GM13977 (cell line): ENCODE measurements around the gene CDH13.

Source experiments
- DNase-seq: peaks from one replicate; pipeline ENCODE4 v3.0.0; 2012; ENCODE audit warnings: low spot score
- CTCF ChIP-seq: IDR thresholded peaks from 2 replicates; pipeline ENCODE4 v1.5.1; 2012; ENCODE audit warnings: mild to moderate bottlenecking, control low read depth; ENCODE audit not compliant: insufficient read depth; ENCODE audit errors: extremely low read depth, missing control alignments
- in situ Hi-C: fragments of 300-500 bp; cut with MboI; formaldehyde crosslinking; loops from one replicate; pipeline ENCODE4 v1.12.0; 2022; ENCODE audit warnings: low sequenced_read_pairs, low pct_unique_long_range_greater_than_20kb, mixed read lengths, inconsistent platforms; ENCODE audit not compliant: unreplicated experiment

The CDH13 gene

DNA sequence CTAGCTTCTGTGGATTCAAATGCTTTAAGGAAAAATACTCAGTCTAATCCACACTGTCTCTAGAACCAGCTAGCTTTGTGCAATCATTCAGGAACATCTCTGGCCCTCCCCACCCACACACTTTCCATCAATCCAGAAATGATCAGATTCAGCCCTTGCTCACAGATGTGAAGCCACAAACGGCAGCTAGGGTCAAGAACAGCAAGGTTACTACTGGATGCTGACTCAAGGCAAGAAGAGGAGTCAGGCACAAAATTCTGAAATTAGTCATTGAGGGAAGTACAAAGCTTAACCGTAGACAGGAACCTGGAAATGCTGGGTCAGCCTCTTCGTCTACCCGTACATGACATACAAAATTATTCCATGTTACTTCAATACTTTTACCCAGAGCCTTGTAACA is 174.6 kb downstream of the CDH13 start:
- no peak for DNase-seq
- in situ Hi-C loops, result no loop called here
- TF ChIP-seq CTCF, result no peak

GRCh38 chr16:82805866-82806265 is 179.1 kb downstream of the CDH13 start:
- in situ Hi-C loops, result no loop called here
- DNase-seq, result no peak
- TF ChIP-seq CTCF, result no peak

DNA sequence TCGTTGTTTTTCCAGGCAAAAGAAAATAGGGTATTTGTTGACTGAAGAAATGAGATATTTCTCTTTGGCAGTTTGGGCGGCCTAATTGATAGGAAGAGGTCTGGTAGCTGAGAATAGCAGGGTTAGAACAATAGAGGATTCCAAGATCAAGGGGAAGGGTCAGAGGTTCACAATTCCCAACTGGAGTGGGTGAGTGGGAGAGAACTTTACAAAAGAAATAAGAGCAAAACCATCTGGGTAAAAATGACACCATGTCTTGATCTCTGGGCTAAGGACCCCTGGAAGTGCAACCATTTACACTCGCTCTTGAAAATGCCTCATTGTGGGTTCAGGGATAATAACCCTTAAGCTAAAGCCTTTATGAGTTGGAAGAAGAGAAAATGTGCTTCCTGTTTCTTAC is 180.5 kb downstream of the CDH13 start:
- TF ChIP-seq CTCF, result no peak
- DNase-seq, result no peak
- in situ Hi-C loops, result no loop called here

DNA sequence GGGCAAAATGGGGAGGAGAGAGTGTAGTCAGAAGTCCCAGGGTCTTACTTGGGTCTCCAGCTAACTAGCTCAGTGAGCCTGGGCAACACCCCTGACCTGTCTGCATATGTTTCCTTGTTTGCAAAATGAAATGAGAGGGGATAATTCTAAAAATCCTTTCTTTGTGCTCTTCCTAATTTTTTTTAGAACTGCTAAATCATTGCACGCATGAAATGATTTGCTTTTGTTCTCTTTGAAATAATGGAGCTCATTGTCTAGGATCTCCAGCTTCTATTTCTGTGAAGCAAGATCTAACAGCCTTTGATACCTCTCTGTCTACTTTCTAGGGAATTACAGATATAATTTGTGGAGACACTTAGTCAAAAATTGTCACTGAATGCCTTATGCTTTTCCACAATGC is 181.3 kb downstream of the CDH13 start:
- DNase-seq, result no peak
- TF ChIP-seq CTCF, result no peak
- in situ Hi-C loops, result no loop called here

- no peak for DNase-seq
- in situ Hi-C loops, result no loop called here
Observed at GRCh38 chr16:82810077-82810476, 183.3 kb downstream of the CDH13 start.

DNA sequence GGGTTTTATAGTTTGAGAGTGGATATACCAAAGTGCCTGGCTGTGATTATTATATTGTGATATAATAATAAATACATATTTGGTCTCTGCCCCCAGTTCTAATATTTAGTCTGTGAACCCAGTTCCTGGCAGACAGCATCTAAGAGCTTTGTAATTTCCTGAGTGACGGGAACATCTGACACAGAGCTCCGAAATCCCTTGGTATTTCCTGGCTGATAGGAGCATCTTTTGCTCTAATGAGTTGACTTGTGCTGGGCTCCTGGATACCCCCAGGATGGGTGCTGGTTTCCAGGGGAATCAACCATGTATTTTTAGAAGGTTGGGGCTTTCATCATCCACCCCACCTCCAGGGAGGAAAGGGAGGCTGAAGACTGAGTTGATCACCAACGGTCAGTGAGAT is 187.3 kb downstream of the CDH13 start:
- in situ Hi-C loops, result no loop called here
- no peak for DNase-seq
- TF ChIP-seq CTCF, result no peak

More at GRCh38 chr16:82810077-82810476, 183.3 kb downstream of the CDH13 start:
- no peak for TF ChIP-seq CTCF

GRCh38 chr16:82819286-82819685 is 192.5 kb downstream of the CDH13 start:
- no peak for DNase-seq
- no peak for TF ChIP-seq CTCF
- in situ Hi-C loops, result no loop called here
